GM12878 (cell line): Measurements from ENCODE around the gene ARHGEF18. TPM values are rescaled to one million over a fixed set of nuclear protein-coding genes. Genes with fewer than 3 reads are reported as not detected.

Source experiments
- ATAC-seq: fragments of 200-7000 bp; cut with Tn5 transposase; 3 replicates; pipeline ENCODE4 v1.9.1; 2020; ENCODE audit warnings: mild to moderate bottlenecking, moderate library complexity
- BruUV-seq: library from RNA; stranded (reverse); fragments of 400-500 nt; replicated peaks from 2 replicates; lab custom pipeline; 2021; lab: Mats Ljungman, UMichigan
- CTCF ChIA-PET: fragments of 300-600 bp; sonication (Branson Sonifier 250); formaldehyde crosslinking; extraction: SDS; loops from one replicate; lab custom pipeline; 2021; ENCODE audit warnings: inconsistent platforms; lab: Yijun Ruan, JAX
- POLR2A ChIA-PET: fragments of 350-600 bp; formaldehyde crosslinking; extraction: SDS; loops from one replicate; lab custom pipeline; 2021; ENCODE audit warnings: inconsistent platforms; lab: Charles Lee
- RAD21 ChIA-PET: fragments of 300-600 bp; sonication (Branson Sonifier 250); formaldehyde crosslinking; loops from one replicate; lab custom pipeline; 2023; ENCODE audit warnings: antibody characterized with exemption; ENCODE audit not compliant: unreplicated experiment; lab: Charles Lee
- SMC1A ChIA-PET: fragments of 300-600 bp; sonication (Branson Sonifier 250); formaldehyde crosslinking; loops from one replicate; lab custom pipeline; 2023; ENCODE audit not compliant: unreplicated experiment, uncharacterized antibody; lab: Charles Lee
- DNase-seq: peaks from one replicate; pipeline ENCODE4 v3.0.0-alpha.2; 2011; ENCODE audit warnings: low read depth, low spot score
- FAIRE-seq: peaks from 3 replicates; lab custom pipeline; 2011; peaks lifted over from hg19 to GRCh38; lab: Jason Lieb, UNC
- H2AFZ ChIP-seq: 2 replicates; pipeline ENCODE4 v1.6.0; 2011; ENCODE audit warnings: low read depth, low read length, control low read depth; ENCODE audit not compliant: control insufficient read depth
- H3K27ac ChIP-seq: 2 replicates; pipeline ENCODE4 v1.5.1; 2011; ENCODE audit warnings: control low read depth; ENCODE audit not compliant: control insufficient read depth, insufficient read depth
- H3K27me3 ChIP-seq, 2 experiments: replicated peaks in 1 of 2; 2 replicates each; pipeline versions ENCODE4 v1.6.0 to v1.6.1; 2011; ENCODE audit warnings: low read length in 1 of 2; ENCODE audit not compliant: control insufficient read depth in 2 of 2, insufficient read depth in 2 of 2
- H3K36me3 ChIP-seq, 2 experiments: 2 replicates each; pipeline ENCODE4 v1.5.1; 2011; ENCODE audit warnings: low read length in 1 of 2; ENCODE audit not compliant: control insufficient read depth in 2 of 2, insufficient read depth in 2 of 2
- H3K4me1 ChIP-seq: 2 replicates; pipeline ENCODE4 v1.6.1; 2011; ENCODE audit warnings: mild to moderate bottlenecking, low read length, moderate library complexity, mixed read lengths; ENCODE audit not compliant: control insufficient read depth, insufficient read depth
- H3K4me2 ChIP-seq: 2 replicates; pipeline ENCODE4 v1.6.0; 2011; ENCODE audit warnings: control low read depth; ENCODE audit not compliant: control insufficient read depth, insufficient read depth
- H3K4me3 ChIP-seq: fragments of 200-600 bp; sonication (generic); 2 replicates; pipeline ENCODE4 v1.5.1; 2016
- H3K79me2 ChIP-seq: 2 replicates; pipeline ENCODE4 v1.6.0; 2011; ENCODE audit warnings: low read length; ENCODE audit not compliant: control insufficient read depth, insufficient read depth
- H3K9ac ChIP-seq: 2 replicates; pipeline ENCODE4 v1.8.0; 2011; ENCODE audit warnings: low read length, control low read depth, mixed read lengths; ENCODE audit not compliant: control insufficient read depth, insufficient read depth
- H3K9me3 ChIP-seq: replicated peaks from 3 replicates; pipeline ENCODE4 v1.5.1; 2011; ENCODE audit warnings: mild to moderate bottlenecking, low read length; ENCODE audit not compliant: control insufficient read depth, insufficient read depth
- H4K20me1 ChIP-seq: 2 replicates; pipeline ENCODE4 v1.6.0; 2011; ENCODE audit not compliant: control insufficient read depth, insufficient read depth
- ATF7 ChIP-seq: fragments of 450-650 bp; IDR thresholded peaks from 2 replicates; pipeline ENCODE4 v1.6.1; 2016; ENCODE audit warnings: low read depth, mild to moderate bottlenecking
- BCLAF1 ChIP-seq: fragments of 450-650 bp; IDR thresholded peaks from 2 replicates; pipeline ENCODE4 v1.6.1; 2017; ENCODE audit warnings: antibody characterized with exemption, mild to moderate bottlenecking, moderate library complexity
- ELK1 ChIP-seq: IDR thresholded peaks from 2 replicates; pipeline ENCODE4 v1.6.1; 2012; ENCODE audit warnings: low read depth, low read length, improper control_type of control experiment
- KLF5 ChIP-seq: fragments of 450-650 bp; IDR thresholded peaks from 2 replicates; pipeline ENCODE4 v1.6.1; 2014; ENCODE audit warnings: mild to moderate bottlenecking; ENCODE audit not compliant: partially characterized antibody
- MLLT1 ChIP-seq: fragments of 450-650 bp; IDR thresholded peaks from 2 replicates; pipeline ENCODE4 v1.6.1; 2016; ENCODE audit warnings: mild to moderate bottlenecking
- NR2C2 ChIP-seq: IDR thresholded peaks from 2 replicates; pipeline ENCODE4 v1.6.1; 2011; ENCODE audit warnings: borderline replicate concordance, low read depth; ENCODE audit not compliant: control insufficient read depth, insufficient read length
- SKIL ChIP-seq: fragments of 450-650 bp; IDR thresholded peaks from 2 replicates; pipeline ENCODE4 v1.6.1; 2017; ENCODE audit warnings: mild to moderate bottlenecking, low read depth, inconsistent platforms; ENCODE audit not compliant: poor library complexity, severe bottlenecking
- SMAD5 ChIP-seq: IDR thresholded peaks from 2 replicates; pipeline ENCODE4 v1.6.1; 2016; ENCODE audit warnings: antibody characterized with exemption, low read depth
- SPI1 ChIP-seq: IDR thresholded peaks from 2 replicates; pipeline ENCODE4 v1.6.1; 2011; ENCODE audit warnings: low read depth, mild to moderate bottlenecking, low read length, moderate library complexity, borderline replicate concordance; ENCODE audit not compliant: insufficient read depth
- SUPT20H ChIP-seq: IDR thresholded peaks from 2 replicates; pipeline ENCODE4 v1.6.1; 2011; ENCODE audit warnings: low read depth, mild to moderate bottlenecking, low read length, moderate library complexity, borderline replicate concordance; ENCODE audit not compliant: control insufficient read depth
- TARDBP ChIP-seq: IDR thresholded peaks from 2 replicates; pipeline ENCODE4 v1.6.1; 2016; ENCODE audit warnings: borderline replicate concordance
- ZNF384 ChIP-seq: IDR thresholded peaks from 2 replicates; pipeline ENCODE4 v1.6.1; 2012; ENCODE audit warnings: low read depth, mild to moderate bottlenecking, low read length, improper control_type of control experiment, borderline replicate concordance
- WGBS: methylation state at CpG from one replicate; pipeline ENCODE4 v1.1.6; 2016; ENCODE audit warnings: low lambda C conversion rate; ENCODE audit not compliant: insufficient replicate concordance, insufficient coverage; ENCODE audit errors: missing lambda C conversion rate; 5-methylcytosine and 5-hydroxymethylcytosine counted together
- in situ Hi-C: fragments of 300-500 bp; cut with MboI; formaldehyde crosslinking; loops from 9 replicates; pipeline ENCODE4 v1.14.3; 2018; ENCODE audit warnings: mixed read lengths
- intact Hi-C: fragments of 100-400 bp; cut with micrococcal nuclease; formaldehyde crosslinking; loops from one replicate; pipeline ENCODE4 v1.14.2; 2022; ENCODE audit not compliant: unreplicated experiment
- polyA plus RNA-seq, 11 experiments: library from polyadenylated mRNA; depleted of rRNA in 4 of 11; unstranded in 6 of 11; stranded (reverse) in 5 of 11; fragments of >200 nt; fragmentation: Nextera tagmentation in 4 of 11; fragmentation: Illumina TruSeq in 1 of 11; extraction: Ambion mirVana in 4 of 11; extraction: Trizol in 1 of 11; gene quantifications; 1 replicate in 1 of 11; 2 replicates in 10 of 11; pipeline versions ENCODE4 v1.2.1 to v1.2.3, GENCODE V29; 2011 to 2016; ENCODE audit warnings: inconsistent platforms in 2 of 11, missing spikeins in 2 of 11, low read depth in 1 of 11
- total RNA-seq, 4 experiments: library from RNA; depleted of rRNA in 3 of 4; stranded (reverse); fragments of >200 nt in 3 of 4; fragmentation: Illumina TruSeq in 1 of 4; extraction: Trizol in 1 of 4; gene quantifications; 2 replicates each; pipeline versions ENCODE4 v1.2.1 to v1.2.3, GENCODE V29; 2013 to 2021

Gene ARHGEF18
- total and polyA plus RNA-seq, 10 of the 15 experiments (the other 5 are each of a cell fraction or from before 2014, with no cell fraction given) = 0.31 to 32.3 (median 13.4) TPM

- CTCF ChIA-PET = interaction anchor here (0.6 to 2.7 kb wide), 9 partner anchors 8 to 153 kb away, joined by 3 to 8 read pairs (median 4); no protein-coding TSS in a partner anchor
- TF ChIP-seq SUPT20H (no peak), NR2C2 (no peak), SKIL (no peak), ZNF384 (peak; percentile 90), ATF7 (peak; percentile 43), TARDBP (no peak), ELK1 (no peak), MLLT1 (peak; percentile 90), SMAD5 (no peak), BCLAF1 (no peak), KLF5 (no peak), SPI1 (no peak)
These were observed 15.3 kb upstream of the ARHGEF18 start for GRCh38 chr19:7333198-7334118.

More at GRCh38 chr19:7333198-7334118, 15.3 kb upstream of the ARHGEF18 start:
- no peaks in the 10 kb centered on the region for H4K20me1 ChIP-seq
- no peaks in the 10 kb centered on the region for H3K27me3 ChIP-seq
- ChIA-PET SMC1A (interaction anchor here (0.6 to 1.9 kb wide), 16 partner anchors 8 to 234 kb away, joined by 3 to 8 read pairs (median 4); partner anchors contain the start of gene ARHGEF18), RAD21 (interaction anchor here (0.7 to 3.8 kb wide), 14 partner anchors 8 to 234 kb away, joined by 3 to 21 read pairs (median 5); partner anchors contain the start of genes ARHGEF18 and INSR), POLR2A (interaction anchor here (0.6 to 2.5 kb wide), 16 partner anchors 12 to 368 kb away, joined by 3 to 12 read pairs (median 4); partner anchors contain the start of genes ARHGEF18, FCER2 and INSR)
- peak overlapping the region; percentile 75 for H3K27ac ChIP-seq
- ATAC-seq = peak; percentile 60
- H3K4me2 ChIP-seq = peak overlapping the region; percentile 35
- intact Hi-C loops = loop anchor here (2.0 kb wide), 1 partner anchor 151 kb away; no protein-coding TSS in a partner anchor
- H2AFZ ChIP-seq = no peak overlapping the region; the same call in none of the 2 replicates
- in situ Hi-C loops = no loop called here
- H3K36me3 ChIP-seq = no peaks in the 10 kb centered on the region
- H3K4me3 ChIP-seq = no peak overlapping the region
- TSS peak; percentile 94 for BruUV-seq
- H3K79me2 ChIP-seq = peaks cover 1% of the 10 kb centered on the region; the same call in 1 of the 2 replicates
- peaks cover 37% of the 10 kb centered on the region for H3K4me1 ChIP-seq
- H3K9ac ChIP-seq = peak overlapping the region; percentile 18; the same call in 1 of the 2 replicates
- H3K9me3 ChIP-seq = peaks cover 4% of the 10 kb centered on the region; the same call in 1 of the 3 replicates
- WGBS = 88% methylated on average over 17 of the region's 17 CpGs
- peak; percentile 92 for DNase-seq
- no peak for FAIRE-seq
